PC-9 (cell line): ENCODE results near the gene PAXX. TPM values are rescaled to one million over a fixed set of nuclear protein-coding genes. Genes with fewer than 3 reads are reported as not detected.

ENCODE experiments used
- BruUV-seq: library from RNA; stranded (reverse); fragments of 400-500 nt; replicated peaks from 2 replicates; lab custom pipeline; 2021; lab: Mats Ljungman, UMichigan
- CTCF ChIA-PET: fragments of 300-600 bp; sonication (Branson Sonifier 250); formaldehyde crosslinking; loops from one replicate; lab custom pipeline; 2022; ENCODE audit warnings: antibody characterized with exemption; lab: Charles Lee
- POLR2A ChIA-PET: fragments of 300-600 bp; sonication (Branson Sonifier 250); formaldehyde crosslinking; loops from one replicate; lab custom pipeline; 2022; ENCODE audit warnings: antibody characterized with exemption; ENCODE audit not compliant: unreplicated experiment; lab: Charles Lee
- DNase-seq, 2 experiments: peaks; one replicate each; pipeline versions ENCODE4 v3.0.0 to v3.0.0-alpha.2; 2015 to 2022; ENCODE audit warnings: mixed read lengths in 1 of 2
- H2AFZ ChIP-seq: fragments of 200-600 bp; sonication (generic); 2 replicates; pipeline ENCODE4 v1.8.1; 2017; ENCODE audit warnings: antibody characterized with exemption
- H3F3A ChIP-seq: fragments of 200-600 bp; sonication (generic); 2 replicates; pipeline ENCODE4 v1.8.1; 2017; ENCODE audit warnings: antibody characterized with exemption, mild to moderate bottlenecking, low read depth; ENCODE audit not compliant: insufficient read depth
- H3K27ac ChIP-seq: fragments of 200-600 bp; sonication (generic); 2 replicates; pipeline ENCODE4 v1.6.1; 2016; ENCODE audit warnings: mixed run types
- H3K27me3 ChIP-seq: fragments of 200-600 bp; sonication (generic); 2 replicates; pipeline ENCODE4 v1.6.1; 2016; ENCODE audit warnings: low read depth, mixed run types; ENCODE audit not compliant: insufficient read depth
- H3K36me3 ChIP-seq: fragments of 200-600 bp; sonication (generic); 2 replicates; pipeline ENCODE4 v1.6.1; 2016; ENCODE audit warnings: low read depth, mixed run types
- H3K4me1 ChIP-seq: fragments of 200-600 bp; sonication (generic); replicated peaks from 2 replicates; pipeline ENCODE4 v1.6.1; 2016; ENCODE audit warnings: mixed run types; ENCODE audit not compliant: insufficient read depth
- H3K4me2 ChIP-seq: fragments of 200-600 bp; sonication (generic); 2 replicates; pipeline ENCODE4 v1.6.1; 2017; ENCODE audit warnings: mixed run types
- H3K4me3 ChIP-seq: fragments of 200-600 bp; sonication (generic); 2 replicates; pipeline ENCODE4 v1.6.1; 2016; ENCODE audit warnings: mixed run types
- H3K79me2 ChIP-seq: fragments of 200-600 bp; sonication (generic); 2 replicates; pipeline ENCODE4 v1.6.1; 2017; ENCODE audit warnings: low read depth, mixed run types
- H3K9me2 ChIP-seq: fragments of 200-600 bp; sonication (generic); 2 replicates; pipeline ENCODE4 v1.8.1; 2017; ENCODE audit warnings: mild to moderate bottlenecking; ENCODE audit not compliant: insufficient read depth
- H3K9me3 ChIP-seq: fragments of 200-600 bp; sonication (generic); 2 replicates; pipeline ENCODE4 v1.8.1; 2016; ENCODE audit warnings: low read depth; ENCODE audit not compliant: insufficient read depth
- H4K20me1 ChIP-seq: fragments of 200-600 bp; sonication (generic); 2 replicates; pipeline ENCODE4 v1.8.1; 2017; ENCODE audit not compliant: insufficient read depth
- EZH2 ChIP-seq: fragments of 200-600 bp; sonication (generic); IDR thresholded peaks from 2 replicates; pipeline ENCODE4 v1.8.0; 2017; ENCODE audit warnings: antibody characterized with exemption, low read depth
- intact Hi-C: fragments of 100-400 bp; cut with micrococcal nuclease; formaldehyde crosslinking; loops from one replicate; pipeline ENCODE4 v1.10.0; 2022; ENCODE audit not compliant: unreplicated experiment
- total RNA-seq: library from RNA; stranded (reverse); gene quantifications from 2 replicates; pipeline ENCODE4 v1.2.3, GENCODE V29; 2021
- TF ChIP-seq, protein P1 (sequence below): fragments of 200-600 bp; sonication (generic); conservative IDR thresholded peaks from 2 replicates; pipeline ENCODE4 v1.6.1; 2017; ENCODE audit warnings: mixed run types, antibody characterized with exemption, mild to moderate bottlenecking, moderate library complexity

Gene PAXX
- total RNA-seq, 1 experiment from 2014 or later = 54.9 TPM

- H3K36me3 ChIP-seq = no peaks in the 10 kb centered on the region
- no peak for TF ChIP-seq EZH2
- TF ChIP-seq, protein P1, sequence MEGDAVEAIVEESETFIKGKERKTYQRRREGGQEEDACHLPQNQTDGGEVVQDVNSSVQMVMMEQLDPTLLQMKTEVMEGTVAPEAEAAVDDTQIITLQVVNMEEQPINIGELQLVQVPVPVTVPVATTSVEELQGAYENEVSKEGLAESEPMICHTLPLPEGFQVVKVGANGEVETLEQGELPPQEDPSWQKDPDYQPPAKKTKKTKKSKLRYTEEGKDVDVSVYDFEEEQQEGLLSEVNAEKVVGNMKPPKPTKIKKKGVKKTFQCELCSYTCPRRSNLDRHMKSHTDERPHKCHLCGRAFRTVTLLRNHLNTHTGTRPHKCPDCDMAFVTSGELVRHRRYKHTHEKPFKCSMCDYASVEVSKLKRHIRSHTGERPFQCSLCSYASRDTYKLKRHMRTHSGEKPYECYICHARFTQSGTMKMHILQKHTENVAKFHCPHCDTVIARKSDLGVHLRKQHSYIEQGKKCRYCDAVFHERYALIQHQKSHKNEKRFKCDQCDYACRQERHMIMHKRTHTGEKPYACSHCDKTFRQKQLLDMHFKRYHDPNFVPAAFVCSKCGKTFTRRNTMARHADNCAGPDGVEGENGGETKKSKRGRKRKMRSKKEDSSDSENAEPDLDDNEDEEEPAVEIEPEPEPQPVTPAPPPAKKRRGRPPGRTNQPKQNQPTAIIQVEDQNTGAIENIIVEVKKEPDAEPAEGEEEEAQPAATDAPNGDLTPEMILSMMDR = no peak
- no peaks in the 10 kb centered on the region for H3K27me3 ChIP-seq
- H3K9me2 ChIP-seq = no peaks in the 10 kb centered on the region
- peaks cover 14% of the 10 kb centered on the region; the same call in 1 of the 2 replicates for H3F3A ChIP-seq
- H2AFZ ChIP-seq = no peak overlapping the region
- BruUV-seq = no TSS peak
- no peaks in the 10 kb centered on the region for H4K20me1 ChIP-seq
- H3K4me1 ChIP-seq = peaks cover 17% of the 10 kb centered on the region
- H3K79me2 ChIP-seq = no peaks in the 10 kb centered on the region
- no peak overlapping the region for H3K4me2 ChIP-seq
- H3K9me3 ChIP-seq = no peaks in the 10 kb centered on the region
- ChIA-PET POLR2A (interaction anchor here (0.7 to 1.0 kb wide), 2 partner anchors 12 to 40 kb away, joined by 3 read pairs; no protein-coding TSS in a partner anchor), CTCF (interaction anchor here (0.5 kb wide), 1 partner anchor 112 kb away, joined by 3 read pairs; no protein-coding TSS in a partner anchor)
- no peak for DNase-seq
- intact Hi-C loops = no loop called here
- no peak overlapping the region for H3K27ac ChIP-seq
- no peak overlapping the region for H3K4me3 ChIP-seq
Observed at GRCh38 chr9:136952876-136953770, 39.1 kb upstream of the PAXX start.

DNA sequence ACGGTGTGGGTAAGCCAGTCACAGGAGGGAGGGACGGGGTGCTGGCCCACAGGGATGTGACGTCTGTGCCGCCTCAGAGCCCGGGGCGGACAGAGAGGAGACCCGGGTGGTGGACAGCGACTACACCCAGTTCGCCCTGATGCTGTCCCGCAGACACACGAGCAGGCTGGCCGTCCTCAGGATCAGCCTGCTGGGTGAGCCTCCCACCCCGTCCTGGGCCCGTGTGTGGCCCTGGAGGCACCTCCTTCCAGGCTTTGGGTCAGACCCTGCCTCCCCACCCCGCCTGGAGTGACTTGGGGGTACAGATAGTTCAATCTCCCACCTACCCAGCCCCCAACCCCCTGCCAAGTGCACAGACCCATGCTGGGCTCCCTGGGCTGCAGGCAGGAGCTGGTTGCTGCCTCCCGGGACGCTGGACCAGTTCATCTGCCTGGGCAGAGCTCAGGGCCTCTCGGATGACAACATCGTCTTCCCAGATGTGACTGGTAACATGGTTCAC, 38.4 kb upstream of the PAXX start:
- Histone ChIP-seq H3K4me3 (no peak overlapping the region), H3K27me3 (no peaks in the 10 kb centered on the region), H4K20me1 (no peaks in the 10 kb centered on the region), H3K27ac (no peak overlapping the region), H3F3A (peaks cover 7% of the 10 kb centered on the region; the same call in 1 of the 2 replicates), H3K9me3 (no peaks in the 10 kb centered on the region), H3K9me2 (no peaks in the 10 kb centered on the region), H3K36me3 (no peaks in the 10 kb centered on the region), H2AFZ (no peak overlapping the region), H3K4me2 (no peak overlapping the region), H3K4me1 (peaks cover 10% of the 10 kb centered on the region; the same call in 1 of the 2 replicates), H3K79me2 (no peaks in the 10 kb centered on the region)
- DNase-seq = no peak
- no TSS peak for BruUV-seq
- CTCF ChIA-PET = interaction anchor here (0.6 kb wide), 1 partner anchor 242 kb away, joined by 3 read pairs; no protein-coding TSS in a partner anchor
- TF ChIP-seq, protein P1 = no peak
- TF ChIP-seq EZH2 = no peak
- intact Hi-C loops = no loop called here
- POLR2A ChIA-PET = interaction anchor here (0.6 to 1.0 kb wide), 2 partner anchors 9 to 11 kb away, joined by 3 to 6 read pairs; no protein-coding TSS in a partner anchor

DNA sequence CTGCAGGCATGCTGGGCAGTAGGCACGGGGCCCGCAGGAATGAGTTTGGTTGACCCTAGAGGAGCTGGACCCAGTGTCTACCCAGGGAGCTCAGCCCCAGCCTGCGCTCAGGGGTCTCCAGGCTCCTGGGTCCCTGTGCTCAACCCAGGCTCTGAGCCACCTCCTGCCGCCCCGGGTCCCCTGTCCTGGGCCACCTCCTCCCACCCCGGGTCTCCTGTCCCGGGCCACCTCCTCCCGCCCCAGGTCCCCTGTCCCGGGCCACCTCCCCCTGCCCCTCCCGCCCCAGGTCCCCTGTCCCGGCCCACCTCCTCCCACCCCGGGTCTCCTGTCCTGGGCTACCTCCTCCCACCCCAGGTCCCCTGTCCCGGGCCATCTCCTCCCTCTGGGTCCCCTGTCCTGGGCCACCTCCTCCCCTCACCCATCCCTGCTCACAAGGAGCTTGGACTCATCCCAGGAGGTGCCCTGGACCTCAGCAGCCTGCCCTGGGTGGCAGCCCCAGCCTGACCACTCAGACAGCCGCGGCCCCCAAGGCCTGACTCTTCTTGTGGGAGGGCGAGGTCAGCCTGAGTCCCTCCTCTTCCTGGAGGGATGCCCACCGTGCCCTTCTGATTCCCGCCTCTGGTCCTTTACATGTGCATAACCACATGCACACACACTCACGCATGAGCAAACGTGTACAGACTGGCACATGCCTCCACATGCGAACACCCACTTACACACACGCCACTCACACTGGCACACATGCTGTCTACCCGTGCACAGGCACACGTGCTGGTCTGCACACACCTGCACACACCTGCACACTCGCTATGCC, 37.7 kb upstream of the PAXX start:
- no peaks in the 10 kb centered on the region for H3K36me3 ChIP-seq
- no TSS peak for BruUV-seq
- H4K20me1 ChIP-seq = no peaks in the 10 kb centered on the region
- peaks cover 5% of the 10 kb centered on the region; the same call in 1 of the 2 replicates for H3F3A ChIP-seq
- H3K9me2 ChIP-seq = no peaks in the 10 kb centered on the region
- no peak for TF ChIP-seq EZH2
- TF ChIP-seq, protein P1 = no peak
- DNase-seq = no peak
- no peaks in the 10 kb centered on the region for H3K79me2 ChIP-seq
- H3K9me3 ChIP-seq = no peaks in the 10 kb centered on the region
- POLR2A ChIA-PET = interaction anchor here (0.6 to 1.0 kb wide), 2 partner anchors 8 to 10 kb away, joined by 3 to 6 read pairs; no protein-coding TSS in a partner anchor
- no peak overlapping the region for H3K4me3 ChIP-seq
- CTCF ChIA-PET = interaction anchor here (0.6 kb wide), 1 partner anchor 241 kb away, joined by 3 read pairs; no protein-coding TSS in a partner anchor
- peaks cover 6% of the 10 kb centered on the region; the same call in 1 of the 2 replicates for H3K4me1 ChIP-seq
- no peak overlapping the region for H3K27ac ChIP-seq
- H2AFZ ChIP-seq = no peak overlapping the region
- H3K4me2 ChIP-seq = no peak overlapping the region
- intact Hi-C loops = no loop called here
- H3K27me3 ChIP-seq = no peaks in the 10 kb centered on the region
